IMR-90 (cell line): ENCODE measurements around the gene DNAJB12.

ENCODE experiments used
- BHLHE40 ChIP-seq: fragments of 150-350 bp; IDR thresholded peaks from 2 replicates; pipeline ENCODE4 v1.6.1; 2016; ENCODE audit warnings: mild to moderate bottlenecking, low read depth, low read length
- CEBPB ChIP-seq: IDR thresholded peaks from 2 replicates; pipeline ENCODE4 v1.6.1; 2012; ENCODE audit warnings: low read depth, low read length, improper control_type of control experiment
- CHD1 ChIP-seq: IDR thresholded peaks from 2 replicates; pipeline ENCODE4 v1.6.1; 2012; ENCODE audit warnings: low read depth, low read length, improper control_type of control experiment
- CTCF ChIP-seq: conservative IDR thresholded peaks from 2 replicates; pipeline ENCODE4 v1.5.1; 2012; ENCODE audit warnings: mild to moderate bottlenecking, low read depth, low read length, improper control_type of control experiment
- FOS ChIP-seq: fragments of 150-350 bp; IDR thresholded peaks from 2 replicates; pipeline ENCODE4 v1.6.1; 2016; ENCODE audit warnings: low read depth, low read length
- MAZ ChIP-seq: IDR thresholded peaks from 2 replicates; pipeline ENCODE4 v1.6.1; 2012; ENCODE audit warnings: low read depth, mild to moderate bottlenecking, low read length, improper control_type of control experiment, moderate library complexity, borderline replicate concordance
- MXI1 ChIP-seq: IDR thresholded peaks from 2 replicates; pipeline ENCODE4 v1.6.1; 2012; ENCODE audit warnings: low read depth, mild to moderate bottlenecking, low read length, moderate library complexity, borderline replicate concordance
- POLR2A ChIP-seq: IDR thresholded peaks from 2 replicates; pipeline ENCODE4 v1.6.1; 2012; ENCODE audit warnings: mild to moderate bottlenecking, low read depth, low read length
- RAD21 ChIP-seq: IDR thresholded peaks from 2 replicates; pipeline ENCODE4 v1.6.1; 2012; ENCODE audit warnings: low read length, improper control_type of control experiment
- RCOR1 ChIP-seq: IDR thresholded peaks from 2 replicates; pipeline ENCODE4 v1.6.1; 2012; ENCODE audit warnings: mild to moderate bottlenecking, low read length, improper control_type of control experiment; ENCODE audit not compliant: insufficient replicate concordance
- RFX5 ChIP-seq: IDR thresholded peaks from 2 replicates; pipeline ENCODE4 v1.8.0; 2012; ENCODE audit warnings: low read depth, mild to moderate bottlenecking, low read length, moderate library complexity
- SMC3 ChIP-seq: fragments of 150-350 bp; IDR thresholded peaks from 2 replicates; pipeline ENCODE4 v1.6.1; 2016; ENCODE audit warnings: low read depth, mild to moderate bottlenecking, antibody characterized with exemption, low read length, moderate library complexity
- USF2 ChIP-seq: fragments of 150-350 bp; IDR thresholded peaks from 2 replicates; pipeline ENCODE4 v1.6.1; 2017; ENCODE audit warnings: mild to moderate bottlenecking, antibody characterized with exemption, low read length, low read depth

DNA sequence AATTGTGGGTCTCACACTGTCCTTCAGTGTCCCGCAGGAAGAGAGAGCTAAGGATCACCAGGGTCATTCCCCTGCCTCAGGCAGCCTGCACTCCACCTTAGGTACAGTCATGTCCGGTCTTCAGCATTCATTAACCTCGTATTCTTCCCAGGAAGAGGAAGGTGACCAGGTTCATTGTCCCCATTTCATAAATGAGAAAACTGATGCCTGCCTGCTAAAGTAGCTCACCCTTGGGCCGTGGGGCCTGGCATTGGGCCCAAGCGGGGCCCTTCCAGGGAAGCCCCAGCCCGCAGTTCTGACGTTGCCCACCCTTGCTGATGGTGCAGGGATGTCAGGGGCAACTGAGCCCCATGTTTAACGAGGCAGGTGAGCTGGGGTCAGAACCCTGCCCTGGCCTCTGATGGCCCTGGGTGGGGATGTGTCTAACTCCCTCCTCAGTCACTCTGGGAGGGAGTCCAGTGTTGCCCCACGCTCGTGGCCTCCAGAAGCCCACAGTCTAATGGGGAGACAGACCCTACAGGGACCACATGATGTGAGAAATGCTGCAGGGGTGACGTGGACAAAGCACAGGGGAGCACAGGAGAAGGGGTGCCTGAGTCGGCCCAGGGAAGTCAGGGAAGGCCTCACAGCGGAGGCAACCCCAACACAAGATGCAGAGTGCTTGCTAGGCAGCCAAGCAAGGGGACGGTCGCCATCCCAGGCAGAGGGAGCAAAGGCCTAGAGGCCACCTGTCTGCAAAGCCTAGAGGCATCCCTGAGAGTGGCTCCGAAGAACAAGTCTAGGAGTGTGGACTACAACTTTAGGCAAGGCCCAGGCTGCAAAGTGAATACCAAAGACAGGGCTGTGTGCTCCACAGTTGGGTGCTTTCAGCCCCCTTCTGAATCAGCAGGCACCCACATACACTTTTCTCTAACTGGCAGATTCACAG is 55.9 kb downstream of the DNAJB12 start:
- no peak for TF ChIP-seq CTCF
- TF ChIP-seq BHLHE40 = no peak
- no peak for TF ChIP-seq POLR2A
- TF ChIP-seq RCOR1 = no peak
- TF ChIP-seq RAD21 = no peak
- no peak for TF ChIP-seq CEBPB
- no peak for TF ChIP-seq USF2
- TF ChIP-seq SMC3 = no peak
- TF ChIP-seq FOS = no peak
- TF ChIP-seq CHD1 = no peak
- no peak for TF ChIP-seq MAZ
- no peak for TF ChIP-seq MXI1
- TF ChIP-seq RFX5 = no peak
